ENCODE data around the gene MED7. TPM values are rescaled to one million over a fixed set of nuclear protein-coding genes. Genes with fewer than 3 reads are reported as not detected.

MED7 gene
- total and polyA plus RNA-seq, 2 of the 4 experiments (the other 2 are of a cell fraction) = 8.6 to 9.0 TPM

GRCh38 chr5:157113002-157113401, 29.7 kb downstream of the MED7 start:
- Histone ChIP-seq H3K9ac (ENCODE audit: low read depth, low read length) (no peak overlapping the region; the same call in 1 of the 2 replicates), H3K9me3 (ENCODE audit: control insufficient read depth, insufficient read depth, low read length) (no peaks in the 10 kb centered on the region), H2BK20ac (ENCODE audit: low read depth, low read length) (no peak overlapping the region), H4K5ac (ENCODE audit: low read depth, low read length) (no peak overlapping the region), H3K18ac (ENCODE audit: low read depth, low read length) (no peak overlapping the region), H3K4ac (ENCODE audit: low read depth, low read length) (no peak overlapping the region), H3K36me3 (ENCODE audit: control insufficient read depth, insufficient read depth, low read length) (no peaks in the 10 kb centered on the region), H2BK5ac (ENCODE audit: low read depth, low read length, poor library complexity, severe bottlenecking) (no peak overlapping the region), H3K14ac (replicated peaks; ENCODE audit: low read depth, low read length) (no peak overlapping the region), H3K79me1 (ENCODE audit: low read depth in 1 of 2, low read length in 2 of 2) (no peaks in the 10 kb centered on the region), H2AFZ (replicated peaks; ENCODE audit: low read length, poor library complexity) (peak overlapping the region; percentile 40), H4K8ac (ENCODE audit: low read depth in 2 of 2, low read length in 2 of 2) (no peak overlapping the region), H2AK5ac (ENCODE audit: low read depth, low read length) (no peak overlapping the region), H4K91ac (ENCODE audit: insufficient read depth, low read depth, low read length) (no peak overlapping the region), H2AK9ac (replicated peaks; ENCODE audit: low read depth, low read length, poor library complexity) (no peak overlapping the region), H3K9me1 (ENCODE audit: insufficient read depth, low read length) (no peaks in the 10 kb centered on the region), H3K23ac (ENCODE audit: low read depth, low read length) (no peak overlapping the region), H3K27me3 (ENCODE audit: control insufficient read depth, insufficient read depth, low read length) (no peaks in the 10 kb centered on the region), H3K4me1 (ENCODE audit: control insufficient read depth, insufficient read depth, low read length) (peaks cover 2% of the 10 kb centered on the region; the same call in 1 of the 2 replicates), H3K27ac (ENCODE audit: insufficient read depth, low read length) (no peak overlapping the region; the same call in 1 of the 2 replicates), H4K20me1 (ENCODE audit: insufficient read depth, low read length) (no peaks in the 10 kb centered on the region), H3K4me2 (ENCODE audit: low read depth, low read length) (peak overlapping the region; percentile 91), H2BK15ac (ENCODE audit: low read depth, low read length) (no peak overlapping the region), H3K56ac (ENCODE audit: extremely low read depth, insufficient read depth, low read length) (no peak overlapping the region), H3K4me3 (ENCODE audit: insufficient read depth, low read depth, low read length) (0 out of 2 replicates have a peak overlapping the region, but pooled peaks have one; percentile 11), H2BK120ac (ENCODE audit: low read depth, low read length) (no peak overlapping the region)
- in situ Hi-C loops (cut with MboI; ENCODE audit: low sequenced_read_pairs) (no loop called here), dilution Hi-C loops (cut with HindIII; ENCODE audit: low sequenced_read_pairs, unreplicated experiment) (no loop called here), intact Hi-C loops (cut with micrococcal nuclease) (no loop called here)
- TF ChIP-seq RAD21 (IDR thresholded peaks at IDR 0.05; ENCODE audit: low read length) (no peak), FOS (IDR thresholded peaks at IDR 0.05; ENCODE audit: low read depth, low read length) (no peak), MAZ (IDR thresholded peaks at IDR 0.05; ENCODE audit: borderline replicate concordance, low read depth, low read length) (no peak), CEBPB (IDR thresholded peaks at IDR 0.05; ENCODE audit: low read depth, low read length) (no peak)
- ChIA-PET POLR2A (ENCODE audit: unreplicated experiment) (no interaction called here), CTCF (no interaction called here)
- peak; percentile 13 for DNase-seq
- no TSS peak for BruUV-seq (replicated peaks)
- peak; percentile 14; the same call in 1 of the 2 replicates for ATAC-seq (ENCODE audit: low read depth)
- WGBS, 2 experiments (ENCODE audit: extremely low coverage in 2 of 2, insufficient read length in 1 of 2) = 38% methylated on average over 1 of the region's 5 CpGs; no CpG with 5 or more reads in 1 of the 2 experiments

All from IMR-90 (cell line).